ENCODE measurements around the gene RIC8B.

Gene RIC8B

GRCh38 chr12:106871477-106871876, 97.0 kb downstream of the RIC8B start:
- TF ChIP-seq CTCF (IDR thresholded peaks at IDR 0.05; ENCODE audit: extremely low read depth, missing control alignments): no peak
- no peak for DNase-seq (ENCODE audit: low spot score)

DNA sequence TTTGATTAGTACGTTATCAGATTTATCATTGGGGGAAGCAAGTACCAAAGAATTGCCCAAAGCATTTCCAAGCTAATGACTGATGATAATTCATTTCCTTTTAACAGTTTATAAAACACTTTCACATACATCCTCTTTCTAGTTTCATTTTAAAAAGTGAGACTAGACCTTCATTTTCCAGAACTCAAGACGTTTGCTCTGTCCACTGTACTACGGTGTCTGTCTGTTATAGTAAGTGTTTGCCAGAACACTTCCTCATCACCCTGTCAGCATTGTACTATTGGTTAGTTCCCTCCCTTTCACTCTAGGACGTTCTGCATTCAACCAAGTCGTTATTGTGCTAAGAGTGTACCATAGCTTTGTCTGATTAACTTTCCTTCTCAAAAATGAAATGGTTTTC, 99.5 kb downstream of the RIC8B start:
- DNase-seq (ENCODE audit: low spot score): no peak
- TF ChIP-seq CTCF (IDR thresholded peaks at IDR 0.05; ENCODE audit: extremely low read depth, missing control alignments): no peak

DNA sequence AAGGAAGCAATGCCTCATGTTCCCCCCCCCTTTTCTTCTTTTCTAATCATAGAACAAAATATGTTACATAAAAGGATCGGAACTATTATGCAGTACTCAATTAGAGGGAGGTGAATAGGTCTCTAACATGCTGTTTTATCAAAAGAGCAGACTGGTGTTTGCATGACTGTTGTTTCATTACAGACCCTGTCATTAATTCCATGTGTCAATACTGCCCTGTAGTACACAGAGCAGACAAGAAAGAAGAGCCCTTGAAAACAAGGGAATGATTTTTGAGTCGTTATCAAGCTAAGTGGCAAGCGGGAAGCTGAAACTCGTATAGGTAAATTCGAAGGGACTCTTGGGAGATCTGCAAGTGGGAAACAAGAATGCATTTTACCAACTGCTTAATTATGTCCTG, 104.3 kb downstream of the RIC8B start:
- no peak for TF ChIP-seq CTCF (IDR thresholded peaks at IDR 0.05; ENCODE audit: extremely low read depth, missing control alignments)
- no peak for DNase-seq (ENCODE audit: low spot score)

DNA sequence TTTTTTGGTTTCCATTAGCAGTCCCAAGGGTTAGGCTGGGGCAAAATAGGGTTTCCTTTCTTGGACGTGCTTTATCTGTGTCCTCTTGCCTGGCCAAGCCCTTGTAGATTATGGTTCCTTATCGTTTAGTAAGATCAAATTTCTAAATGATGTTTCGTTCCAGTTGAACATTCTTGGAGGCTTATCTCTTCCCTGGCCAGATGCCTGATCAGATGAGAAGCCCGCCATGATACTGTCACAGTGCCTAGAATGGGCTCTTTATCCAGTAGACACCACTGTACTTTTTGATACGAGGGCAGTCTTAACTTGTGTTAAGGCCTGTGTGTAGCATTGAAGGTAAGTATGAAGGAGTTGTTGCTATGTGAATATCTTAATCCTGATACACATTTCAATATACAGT, 105.1 kb downstream of the RIC8B start:
- no peak for DNase-seq (ENCODE audit: low spot score)
- TF ChIP-seq CTCF (IDR thresholded peaks at IDR 0.05; ENCODE audit: extremely low read depth, missing control alignments): no peak

DNA sequence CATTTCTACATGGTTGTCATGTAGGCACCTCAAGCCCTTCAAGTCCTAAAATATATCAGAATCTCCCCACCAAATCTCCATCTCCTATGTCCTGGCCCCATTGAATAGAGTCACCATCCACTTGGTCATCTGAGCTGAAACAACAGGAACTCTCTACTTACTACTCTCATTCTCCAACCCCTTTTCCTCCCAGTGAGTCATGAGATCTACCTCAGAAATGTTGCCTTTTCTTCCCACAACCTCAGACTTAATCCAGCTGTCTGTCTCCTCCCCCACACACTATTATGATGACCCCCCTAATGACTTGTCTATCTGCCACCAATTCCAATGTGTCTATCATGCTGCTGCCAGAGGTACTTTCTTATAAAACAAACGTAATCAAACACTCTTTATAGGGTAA, 108.9 kb downstream of the RIC8B start:
- DNase-seq (ENCODE audit: low spot score): no peak
- no peak for TF ChIP-seq CTCF (IDR thresholded peaks at IDR 0.05; ENCODE audit: extremely low read depth, missing control alignments)

- no peak for DNase-seq (ENCODE audit: low spot score)
- no peak for TF ChIP-seq CTCF (IDR thresholded peaks at IDR 0.05; ENCODE audit: extremely low read depth, missing control alignments)
Observed at GRCh38 chr12:106885026-106885425, 110.5 kb downstream of the RIC8B start.

DNA sequence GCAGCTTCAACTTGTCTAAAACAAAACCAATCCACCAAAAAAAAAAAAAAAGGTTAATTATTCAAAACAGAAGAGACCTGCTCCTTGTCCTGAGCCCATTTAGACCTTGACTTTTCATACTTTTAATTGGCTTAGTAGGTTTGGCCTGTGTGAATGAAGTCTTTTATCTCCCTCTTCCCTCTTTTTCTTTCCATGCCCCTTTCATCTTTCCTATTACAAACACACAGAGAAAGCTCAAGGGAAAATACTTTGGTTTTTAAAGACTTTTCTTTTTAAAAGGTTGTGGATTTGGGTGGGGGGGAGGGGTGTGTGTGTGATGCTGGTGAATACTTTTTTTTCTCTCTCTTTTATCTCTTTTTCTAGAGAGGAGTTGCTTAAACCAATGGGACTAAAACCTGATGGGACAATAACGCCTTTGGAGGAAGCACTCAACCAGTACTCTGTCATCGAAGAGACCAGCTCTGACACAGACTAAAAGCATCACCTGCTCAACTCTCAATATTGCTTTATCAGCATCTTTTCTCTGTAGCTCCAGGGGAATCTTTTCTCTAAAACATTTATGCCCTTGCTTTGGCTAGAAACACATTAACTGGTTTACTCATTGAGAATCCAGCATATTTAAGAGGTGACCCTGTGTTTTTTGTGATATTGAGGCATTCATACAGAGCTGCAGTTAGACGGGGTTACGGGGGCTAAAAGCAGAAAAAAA, 111.2 kb downstream of the RIC8B start:
- DNase-seq (ENCODE audit: low spot score): no peak
- TF ChIP-seq CTCF (IDR thresholded peaks at IDR 0.05; ENCODE audit: extremely low read depth, missing control alignments): no peak

Measured in GM20000 (cell line).